Measurements from ENCODE around the gene VAV2.
A peak's percentile ranks its signal among the peaks of the same experiment; 100 is the strongest.

The VAV2 gene

DNA sequence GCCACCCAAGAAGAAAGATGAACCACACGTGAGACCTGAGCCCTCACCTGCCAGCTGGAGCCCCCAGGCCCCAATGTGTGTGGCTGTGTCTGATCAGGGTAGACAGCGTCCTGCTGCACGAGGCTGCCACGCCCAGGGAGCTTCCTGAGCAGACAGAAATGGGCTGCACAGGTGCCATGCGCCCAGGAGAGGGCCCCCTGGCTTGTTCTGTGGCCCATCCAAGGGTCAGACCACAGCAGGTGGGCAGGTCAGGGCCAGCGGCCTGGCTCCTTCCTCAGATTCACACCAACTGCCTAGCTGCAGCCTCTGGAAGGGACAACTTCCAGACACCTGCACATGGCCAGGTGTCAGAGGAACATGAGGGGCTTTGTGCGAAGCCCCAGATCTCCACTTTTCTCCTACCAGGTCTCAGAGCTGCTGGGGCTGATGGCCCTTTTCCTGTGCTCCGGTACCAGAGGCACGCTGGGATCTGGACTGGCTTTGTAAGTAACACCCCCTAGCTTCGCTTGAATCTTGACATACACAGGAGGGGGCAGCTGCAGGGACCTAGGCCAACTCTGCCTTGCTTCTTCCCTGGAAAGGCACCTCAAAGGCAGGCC, 264.7 kb downstream of the VAV2 start:
- no peak for DNase-seq (ENCODE audit: low spot score)

DNA sequence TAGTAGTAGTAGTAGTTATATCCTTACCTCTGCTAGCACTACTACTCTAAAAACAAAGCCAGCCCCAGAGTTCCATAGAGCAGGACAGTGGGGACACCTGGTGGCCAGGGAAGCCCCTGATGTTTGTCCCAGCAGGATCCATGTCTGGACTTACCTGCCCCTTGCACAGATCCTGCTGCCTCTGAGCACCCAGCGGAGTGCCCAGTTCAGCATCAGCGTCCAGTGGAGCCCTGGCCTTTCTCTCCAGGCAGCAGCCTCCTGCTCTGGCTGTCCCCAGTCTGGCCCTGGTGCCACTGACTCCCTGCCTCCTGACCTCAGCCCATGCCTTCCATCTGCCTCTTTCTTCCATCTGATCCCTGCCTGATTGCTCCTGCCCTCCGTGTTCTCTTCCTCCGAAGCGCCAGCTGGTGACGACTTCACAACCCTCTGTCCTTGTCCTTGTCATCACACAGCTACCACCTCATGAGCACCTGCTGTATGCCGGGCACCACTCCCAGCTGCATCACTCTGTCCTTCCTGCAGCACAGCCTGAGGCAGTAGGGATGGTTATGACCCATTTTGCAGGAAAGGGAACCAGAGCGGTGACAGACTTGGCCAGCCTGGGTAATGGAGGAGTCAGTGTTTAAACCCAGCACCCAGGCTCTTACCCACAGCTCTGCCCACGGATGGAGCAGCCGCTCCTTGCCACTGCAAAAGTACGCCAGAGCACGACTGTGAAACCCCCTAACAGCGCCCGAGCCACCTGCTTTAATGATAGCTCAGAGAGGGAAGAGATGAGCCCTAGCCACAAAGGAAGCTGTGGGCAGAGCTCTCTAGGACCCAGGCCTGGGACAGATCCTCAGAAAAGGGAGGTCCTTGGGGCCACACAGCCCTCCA, 265.5 kb downstream of the VAV2 start:
- peak; percentile 40 for DNase-seq (ENCODE audit: low spot score)

- DNase-seq (ENCODE audit: low spot score) = no peak
Measured at GRCh38 chr9:133725886-133726285, 266.2 kb downstream of the VAV2 start.

GRCh38 chr9:133718563-133719315, 273.4 kb downstream of the VAV2 start:
- DNase-seq (ENCODE audit: low spot score) = no peak

DNA sequence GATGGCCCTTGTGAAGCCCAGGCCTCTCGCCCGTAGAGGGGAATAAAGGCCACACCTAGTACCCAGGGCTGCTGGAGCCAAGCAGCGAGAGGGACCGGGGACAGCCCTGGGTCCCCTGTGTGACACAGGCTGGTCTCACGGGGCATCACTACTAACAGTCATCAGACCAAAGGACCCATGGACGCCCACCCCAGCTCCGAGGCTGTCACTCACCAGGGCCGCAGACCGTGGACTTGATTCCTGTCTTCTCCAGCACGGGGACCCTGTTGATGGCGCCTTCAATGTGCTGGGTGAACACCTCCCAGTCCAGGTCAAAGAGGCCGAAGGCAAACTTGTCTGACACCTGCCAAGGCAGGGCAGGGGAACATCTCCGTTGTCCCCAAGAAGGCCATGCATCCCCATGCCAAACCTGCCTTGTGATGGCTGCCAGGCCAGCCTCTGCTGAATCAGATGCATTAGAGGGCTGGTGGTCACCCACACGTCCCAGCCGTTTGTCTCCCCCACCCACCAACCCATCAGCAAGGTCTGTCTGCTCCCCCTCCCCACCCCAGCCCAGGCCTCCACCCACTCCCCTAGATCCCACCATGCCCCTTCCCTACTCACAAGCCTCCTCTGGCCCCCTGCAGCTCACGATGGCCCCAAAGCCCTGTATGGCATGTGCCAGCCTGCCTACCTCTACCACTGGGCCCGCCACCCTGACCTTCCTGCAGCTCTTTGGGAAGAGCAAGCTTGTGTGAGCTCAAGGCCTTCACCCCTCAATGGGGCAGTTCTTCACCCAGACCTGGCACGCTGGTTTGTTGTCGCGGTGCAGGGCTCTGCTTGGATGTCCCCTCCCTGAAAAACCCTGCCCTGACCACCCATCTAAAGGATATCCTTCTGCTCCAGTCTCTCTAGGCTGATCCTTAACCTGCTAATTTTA, 274.8 kb downstream of the VAV2 start:
- no peak for DNase-seq (ENCODE audit: low spot score)

DNA sequence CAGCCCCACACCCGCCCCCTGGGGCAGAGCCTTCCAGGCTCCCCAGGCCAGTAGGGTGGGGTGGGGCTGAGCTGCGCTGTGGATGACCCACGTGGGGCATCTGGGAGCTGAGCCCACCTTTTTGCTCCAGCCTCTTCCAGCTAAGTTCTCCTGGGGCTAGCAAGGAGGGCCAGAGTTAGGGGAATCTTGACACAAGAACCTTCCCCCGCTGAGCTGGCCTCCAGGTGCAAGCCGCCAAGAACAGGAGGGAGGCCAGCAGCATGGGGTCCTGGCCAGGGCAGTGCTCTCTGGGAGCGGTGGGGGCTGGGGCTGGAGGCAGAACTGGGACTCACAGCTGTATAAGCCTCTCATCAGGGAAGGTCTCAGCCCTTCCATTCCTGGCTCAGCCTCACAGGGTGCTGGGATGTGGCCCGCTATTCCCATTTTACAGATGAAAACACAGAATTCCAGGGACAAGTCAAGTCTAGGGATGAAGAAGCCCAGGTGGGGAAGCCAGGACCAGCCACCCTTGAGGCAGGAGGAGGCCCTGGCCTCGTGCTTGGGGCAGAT, 275.5 kb downstream of the VAV2 start:
- DNase-seq (ENCODE audit: low spot score) = no peak

DNA sequence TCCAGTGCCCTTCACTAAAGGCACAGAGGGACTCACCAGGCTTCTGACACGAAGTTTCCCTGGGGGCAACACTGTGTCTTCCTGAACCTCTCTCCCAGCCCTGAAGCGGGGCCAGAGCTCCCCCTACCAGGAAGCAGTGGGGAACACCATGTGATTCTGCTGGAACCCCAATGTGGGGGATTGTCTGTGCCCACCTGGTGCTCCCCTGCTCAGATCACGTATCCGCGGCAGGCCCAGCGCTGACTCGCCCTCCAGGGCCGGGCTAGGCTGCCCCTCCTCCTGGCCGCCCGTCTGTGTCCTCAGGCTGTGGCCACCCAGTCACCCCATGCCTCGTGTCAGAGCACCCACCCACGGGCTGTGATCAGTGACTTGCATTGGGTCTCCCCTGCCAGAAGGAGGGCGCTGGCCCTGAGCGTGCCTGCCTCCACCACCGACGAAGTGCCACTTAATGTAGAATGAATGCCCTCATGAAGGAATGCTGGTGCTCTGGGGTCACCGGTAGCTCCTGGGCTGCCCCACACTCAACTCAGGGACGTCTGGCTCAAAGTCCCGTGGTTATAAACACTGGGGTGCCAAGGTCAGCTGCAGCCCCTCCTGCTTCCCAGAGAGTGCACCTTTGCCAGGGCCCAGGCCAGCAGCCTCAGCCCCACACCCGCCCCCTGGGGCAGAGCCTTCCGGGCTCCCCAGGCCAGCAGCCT, 276.1 kb downstream of the VAV2 start:
- no peak for DNase-seq (ENCODE audit: low spot score)

- DNase-seq (ENCODE audit: low spot score) = no peak
Measured at GRCh38 chr9:133715295-133715865, 276.7 kb downstream of the VAV2 start.

- no peak for DNase-seq (ENCODE audit: low spot score)
Measured at GRCh38 chr9:133714606-133715294, 277.4 kb downstream of the VAV2 start.

- DNase-seq (ENCODE audit: low spot score) = no peak
Measured at GRCh38 chr9:133713960-133714495, 278.1 kb downstream of the VAV2 start.

- no peak for DNase-seq (ENCODE audit: low spot score)
Measured at GRCh38 chr9:133713150-133713959, 278.8 kb downstream of the VAV2 start.

DNA sequence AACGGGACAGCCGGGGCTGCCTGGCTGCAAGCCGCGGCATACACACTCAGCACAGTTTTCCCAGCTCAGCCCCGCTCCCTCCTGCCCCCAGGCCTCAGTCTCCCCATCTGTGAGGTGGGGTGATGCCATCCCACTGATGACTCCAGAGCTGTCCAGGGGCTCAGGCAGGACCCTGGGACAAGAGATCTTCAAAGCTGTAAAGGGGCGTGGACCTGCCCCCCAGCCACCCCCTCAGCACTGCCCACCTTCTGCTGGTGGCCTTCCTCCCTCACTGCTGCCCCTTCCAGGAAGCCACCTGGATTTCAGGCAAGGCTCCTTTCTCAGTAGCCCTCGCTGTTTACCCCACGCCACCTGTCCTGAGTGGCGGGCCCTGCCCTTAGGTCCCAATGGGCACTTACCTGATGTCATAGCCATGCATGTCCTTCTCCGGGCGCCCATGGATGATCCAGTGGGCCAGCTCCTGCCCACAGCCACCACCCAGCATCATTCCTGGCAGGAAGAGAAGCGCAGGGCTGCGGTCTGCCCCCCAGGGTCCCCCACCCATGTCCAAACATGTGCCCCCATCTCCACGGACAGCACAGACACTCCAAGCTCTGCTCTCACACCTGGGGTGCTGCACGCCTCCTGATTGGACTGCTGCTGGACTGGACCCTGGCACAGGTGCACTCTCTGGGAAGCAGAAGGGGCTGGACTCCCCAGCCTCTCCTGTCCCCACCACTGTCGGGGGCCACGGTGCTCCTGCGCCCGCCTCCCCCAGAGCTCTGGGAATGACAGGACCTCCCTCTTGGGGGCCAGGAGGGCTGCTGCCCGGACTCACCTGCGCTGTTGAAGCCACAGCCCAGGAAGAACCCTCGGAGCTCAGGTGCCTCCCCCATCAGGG, 279.7 kb downstream of the VAV2 start:
- no peak for DNase-seq (ENCODE audit: low spot score)

Data from kidney capillary endothelial cell (primary cell).